Fibroblast of skin of left biceps (primary cell): ENCODE data around the gene ATF6.
"Not testable (repeated sequence)": the region's sequence is repeated elsewhere in the genome, so short reads cannot be mapped to it uniquely, and the experiment has no call there.

Source experiments
- DNase-seq, 2 experiments: peaks; one replicate each; pipeline ENCODE4 v3.0.0-alpha.2; 2013; ENCODE audit warnings: low read depth in 2 of 2

ATF6 gene

GRCh38 chr1:161735837-161736236 lies 30.3 kb upstream of the ATF6 start:
- no peak for DNase-seq

- DNase-seq, result no peak
These were observed 29.7 kb upstream of the ATF6 start for GRCh38 chr1:161736335-161736969.

- no peak for DNase-seq
These were observed 28.5 kb upstream of the ATF6 start for GRCh38 chr1:161737625-161738024.

- no peak for DNase-seq
These were observed 27.4 kb upstream of the ATF6 start for GRCh38 chr1:161738627-161739287.

GRCh38 chr1:161739865-161740566 lies 26.1 kb upstream of the ATF6 start:
- DNase-seq, result no peak

- no peak for DNase-seq
These were observed 25.2 kb upstream of the ATF6 start for GRCh38 chr1:161740921-161741320.

GRCh38 chr1:161743231-161743630 lies 22.9 kb upstream of the ATF6 start:
- no peak for DNase-seq

- no peak for DNase-seq
These were observed 18.3 kb upstream of the ATF6 start for GRCh38 chr1:161747801-161748200.

- peak; percentile 86 to 87 for DNase-seq
These were observed 16.4 kb upstream of the ATF6 start, which contains the start of gene DUSP12 for GRCh38 chr1:161749509-161750407. DUSP12 (plus strand) TSS chr1:161749786; CDS start chr1:161749802, 16 bp downstream.

GRCh38 chr1:161763522-161764098 lies 2.5 kb upstream of the ATF6 start:
- no peak for DNase-seq

- DNase-seq, result no peak
These were observed 2.3 kb downstream of the ATF6 start for GRCh38 chr1:161768461-161768860.

- no peak for DNase-seq
These were observed 3.0 kb downstream of the ATF6 start for GRCh38 chr1:161768986-161769672.

GRCh38 chr1:161769673-161770045 lies 3.5 kb downstream of the ATF6 start:
- DNase-seq, result not testable (repeated sequence)

- no peak for DNase-seq
These were observed 4.1 kb downstream of the ATF6 start for GRCh38 chr1:161770250-161770649.

GRCh38 chr1:161771161-161771560 lies 5.0 kb downstream of the ATF6 start:
- no peak for DNase-seq

GRCh38 chr1:161771973-161772372 lies 5.9 kb downstream of the ATF6 start:
- DNase-seq, result no peak

- no peak for DNase-seq
These were observed 6.3 kb downstream of the ATF6 start for GRCh38 chr1:161772397-161772796.

GRCh38 chr1:161773791-161774190 lies 7.7 kb downstream of the ATF6 start:
- DNase-seq, result no peak

GRCh38 chr1:161777261-161777660 lies 11.1 kb downstream of the ATF6 start:
- no peak for DNase-seq

- DNase-seq, result no peak
These were observed 12.4 kb downstream of the ATF6 start for GRCh38 chr1:161778522-161778921.

GRCh38 chr1:161779393-161779792 lies 13.3 kb downstream of the ATF6 start:
- no peak for DNase-seq
